Dedifferentiated amniotic fluid mesenchymal stem cell (primary cell): ENCODE measurements around the gene FAM229B.

ENCODE experiments used
- DNase-seq: peaks from one replicate; pipeline ENCODE4 v3.0.0-alpha.2; 2016; ENCODE audit errors: extremely low spot score

The FAM229B gene

GRCh38 chr6:112141707-112142106 is 54.3 kb downstream of the FAM229B start:
- no peak for DNase-seq

DNA sequence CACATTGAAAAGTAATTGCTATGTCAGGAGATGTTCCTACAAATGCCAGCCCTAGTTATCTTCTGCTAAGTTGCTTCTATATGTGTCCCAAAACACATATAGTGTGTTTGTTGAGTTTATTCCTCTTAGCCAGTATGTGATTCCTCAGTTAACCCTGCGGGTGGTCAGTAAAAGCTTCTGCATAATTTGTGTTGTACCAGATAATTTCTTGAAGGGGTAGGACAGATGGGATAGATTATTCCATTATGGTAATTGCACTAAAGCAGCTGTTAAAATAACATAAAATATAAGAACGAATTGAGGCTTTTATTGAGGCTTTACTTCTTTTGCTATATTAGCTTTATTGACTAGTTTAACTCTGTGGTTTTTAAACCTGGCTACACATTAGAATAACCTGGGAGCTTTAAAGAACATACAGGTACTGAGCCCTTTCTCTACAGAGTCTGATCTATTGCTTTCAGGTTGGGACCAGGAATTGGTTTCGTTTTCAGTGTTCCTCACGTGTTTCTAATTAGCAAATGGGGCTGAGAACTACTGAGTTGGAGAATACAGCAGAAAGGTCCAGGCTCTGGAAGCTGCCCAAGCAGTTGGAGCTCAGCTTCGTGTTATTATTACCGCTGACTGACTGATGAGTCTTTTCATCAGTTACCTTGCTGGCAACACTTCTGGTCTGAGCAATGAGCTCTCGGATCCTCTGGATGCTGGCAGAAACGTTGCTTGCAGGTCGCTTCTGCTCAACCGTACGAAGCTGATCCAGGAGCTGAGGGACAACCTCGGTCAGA is 56.9 kb downstream of the FAM229B start:
- peak; percentile 21 for DNase-seq

DNA sequence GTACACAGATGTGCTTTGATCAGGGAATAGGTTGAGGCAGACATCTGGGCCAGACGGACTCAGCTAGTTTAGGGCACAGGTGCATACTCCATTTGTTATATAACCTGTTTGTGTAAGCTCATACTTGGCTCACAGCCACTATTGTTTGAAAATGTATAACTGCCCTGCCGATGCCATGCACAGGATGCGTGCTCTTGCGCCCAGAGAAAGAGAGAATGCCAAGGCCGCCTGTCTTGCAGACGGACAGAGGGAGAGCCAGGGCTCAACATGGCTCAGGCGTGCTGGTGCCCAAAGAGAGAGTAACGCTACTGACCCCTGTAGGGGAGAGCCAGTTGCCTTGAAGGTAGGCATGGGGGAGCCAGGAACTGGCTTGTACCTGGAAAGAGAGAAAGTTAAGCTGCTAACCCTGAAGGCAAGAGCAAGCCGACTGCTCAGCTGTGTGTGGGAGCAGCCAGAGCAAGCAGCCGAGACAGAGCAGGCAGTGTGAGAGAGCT is 57.7 kb downstream of the FAM229B start:
- DNase-seq, result no peak

DNA sequence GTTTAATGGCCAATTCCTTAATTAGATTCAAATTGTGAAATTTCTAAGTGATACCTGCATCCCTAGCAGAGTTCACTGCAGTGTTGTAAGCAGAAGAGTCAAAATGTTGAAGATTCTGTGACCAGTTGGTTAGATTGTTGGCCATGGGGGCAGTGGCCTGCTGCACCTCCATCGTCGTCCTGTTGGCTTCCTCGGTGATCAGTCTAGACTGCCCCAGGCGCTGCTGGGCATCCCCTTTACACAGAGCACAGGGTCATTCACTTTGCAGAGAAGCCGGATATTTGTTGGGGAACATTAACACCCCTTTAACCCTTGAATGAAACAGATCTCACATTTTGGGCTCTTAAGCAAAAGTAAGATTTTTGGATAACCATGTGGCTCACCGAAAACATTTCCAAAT is 60.7 kb downstream of the FAM229B start:
- no peak for DNase-seq

- DNase-seq, result no peak
These were observed 61.8 kb downstream of the FAM229B start for GRCh38 chr6:112149236-112149635.

- peak; percentile 85 for DNase-seq
These were observed 62.4 kb downstream of the FAM229B start for GRCh38 chr6:112149719-112150263.

GRCh38 chr6:112150363-112150762 is 63.0 kb downstream of the FAM229B start:
- peak; percentile 18 for DNase-seq
